DMS114 treated with DMSO at 0.1 percent for 48 hours (cell line): ENCODE measurements around the gene TEAD1.

Source experiments
- DNase-seq: peaks from one replicate; lab custom pipeline; 2025; ENCODE audit not compliant: unreplicated experiment; lab: John Stamatoyannopoulos, UW

The TEAD1 gene

DNA sequence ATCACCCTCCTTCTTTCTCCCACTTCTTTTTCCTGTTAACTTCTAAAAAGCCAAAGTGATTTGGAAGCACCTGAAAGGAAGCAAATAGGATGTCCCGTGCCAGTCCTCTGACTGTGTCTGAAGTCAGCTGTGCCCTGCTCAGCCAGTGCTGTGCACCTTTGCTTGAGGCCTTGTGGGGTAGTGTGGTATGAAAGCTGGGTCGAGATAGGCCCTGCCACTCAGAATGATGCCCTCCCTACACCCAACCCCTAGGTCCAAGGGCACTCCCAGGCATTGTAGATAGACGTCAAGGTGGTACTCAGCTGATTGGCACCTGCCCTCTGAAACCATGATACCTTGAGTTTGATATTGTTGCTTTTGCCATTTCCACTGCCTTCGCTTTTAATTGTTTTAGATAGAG is 251.3 kb downstream of the TEAD1 start:
- DNase-seq = no peak

DNA sequence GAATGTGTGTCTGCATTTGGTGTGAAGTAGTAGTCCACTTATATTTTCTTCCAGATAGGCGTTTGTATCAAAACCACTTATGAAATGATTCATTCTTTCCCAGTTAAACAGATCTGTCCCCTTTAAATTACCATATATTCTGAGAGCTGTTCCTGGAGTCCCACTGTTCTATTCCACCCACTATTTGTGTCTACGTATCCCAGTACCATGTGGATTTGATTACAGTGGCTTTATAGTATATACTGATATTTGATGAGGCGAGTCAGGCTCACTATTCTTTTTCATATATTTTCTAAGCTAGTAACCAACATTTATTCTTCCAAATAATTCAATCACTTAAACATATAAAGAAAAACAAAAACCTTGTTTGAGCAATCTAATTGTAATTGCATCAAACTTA is 253.0 kb downstream of the TEAD1 start:
- no peak for DNase-seq

DNA sequence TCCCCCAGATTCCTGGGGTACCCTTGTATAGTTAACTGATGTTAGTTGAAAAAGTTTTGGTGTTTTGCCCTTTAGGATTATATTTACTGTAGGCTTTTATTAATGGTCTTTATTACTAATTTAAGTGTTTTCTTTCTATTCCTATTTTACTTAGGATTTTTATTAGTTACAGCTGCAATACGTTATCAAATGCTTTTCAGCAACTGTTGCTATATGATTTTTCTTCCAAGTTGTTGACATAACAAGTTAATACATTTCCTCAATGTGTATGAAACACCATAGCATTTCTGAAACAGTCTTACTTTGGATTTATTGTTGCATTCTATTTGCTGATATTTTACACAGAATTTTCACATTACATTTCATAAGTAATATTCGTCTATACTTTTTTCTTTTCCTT is 253.7 kb downstream of the TEAD1 start:
- DNase-seq = no peak

DNA sequence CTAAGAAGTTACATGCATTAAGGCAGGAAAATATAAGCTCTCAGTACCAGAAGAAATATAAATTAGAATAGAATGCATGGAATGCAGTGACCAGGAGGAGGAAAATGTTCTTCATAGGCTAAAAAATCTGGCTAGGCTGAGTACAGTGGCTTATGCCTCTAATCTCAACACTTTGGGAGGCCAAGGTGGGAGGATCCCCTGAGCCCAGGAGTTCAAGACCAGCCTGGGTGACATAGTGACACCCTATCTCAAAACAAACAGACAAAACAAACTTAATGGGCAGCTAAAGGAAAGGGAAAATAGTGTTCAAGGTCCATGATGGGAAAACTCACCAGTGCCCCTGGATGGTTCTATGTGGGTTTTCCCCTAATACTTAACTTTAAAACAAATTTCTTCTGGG is 256.6 kb downstream of the TEAD1 start:
- no peak for DNase-seq

DNA sequence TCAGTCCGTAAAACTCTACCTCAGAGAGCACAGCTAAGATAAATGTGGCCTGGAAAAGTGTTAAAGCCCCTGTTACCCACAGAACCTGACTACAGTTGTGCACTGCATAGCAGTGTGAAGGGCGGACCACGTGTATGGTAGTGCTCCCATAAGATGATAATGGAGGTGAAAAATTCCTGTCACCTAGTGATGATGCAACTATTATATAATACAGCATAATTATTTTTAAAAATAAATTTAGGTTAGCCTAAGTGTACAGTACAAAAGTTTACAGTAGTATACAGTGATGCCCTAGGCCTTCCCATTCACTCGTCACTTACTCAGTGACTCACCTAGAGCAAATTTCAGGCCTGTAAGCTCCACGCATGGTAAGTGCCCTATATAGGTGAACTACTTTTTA is 258.3 kb downstream of the TEAD1 start:
- DNase-seq = no peak

DNA sequence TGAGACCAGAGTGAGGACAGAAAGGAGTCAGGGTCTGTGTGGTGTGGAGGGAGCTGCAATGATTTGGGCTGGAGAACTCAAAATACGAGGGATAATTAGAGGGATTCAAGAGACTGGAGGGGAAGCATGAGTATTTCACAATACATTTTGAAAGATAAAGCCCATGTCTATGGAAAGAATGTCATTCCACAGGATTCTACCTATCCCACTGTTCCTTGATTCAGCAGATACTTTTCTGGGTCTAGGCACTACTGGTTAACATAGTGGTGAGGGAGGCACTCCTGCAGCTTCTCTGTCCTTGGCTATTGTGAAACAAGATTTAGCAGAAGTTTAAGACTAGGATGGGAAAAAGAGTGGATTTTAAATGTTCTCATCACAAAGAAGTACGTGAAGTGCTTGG is 262.0 kb downstream of the TEAD1 start:
- no peak for DNase-seq

DNA sequence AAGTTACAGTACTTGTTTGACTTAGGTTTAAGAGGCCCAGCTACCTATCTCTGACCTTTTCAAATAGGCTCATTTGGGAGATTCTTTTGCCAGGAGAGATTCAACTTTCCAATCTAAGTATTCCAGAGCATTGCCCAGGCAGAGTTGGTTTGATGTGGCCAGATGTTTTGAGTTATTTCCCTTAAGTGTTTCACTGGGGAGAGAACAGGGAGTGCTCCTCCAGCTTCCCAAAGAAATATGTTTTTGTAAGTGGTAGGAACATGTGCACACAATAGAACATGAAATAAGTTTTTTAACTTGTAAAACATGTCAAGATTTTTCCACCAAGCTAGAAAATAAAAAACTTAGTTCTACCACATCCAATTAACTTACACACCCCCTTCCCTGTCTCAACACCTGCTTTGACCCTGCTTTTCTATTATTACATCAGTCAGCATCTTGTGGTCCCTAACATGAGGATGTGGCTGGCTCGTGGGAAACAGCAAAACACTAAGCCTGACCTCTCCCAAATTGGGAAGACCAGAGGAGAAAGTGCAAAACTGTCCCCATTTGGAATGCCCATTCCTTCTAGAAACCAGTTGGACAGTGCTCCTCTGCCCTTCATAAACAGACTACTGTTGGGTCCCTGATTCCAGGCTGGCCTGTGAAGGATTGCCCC is 264.5 kb downstream of the TEAD1 start:
- DNase-seq = no peak

DNA sequence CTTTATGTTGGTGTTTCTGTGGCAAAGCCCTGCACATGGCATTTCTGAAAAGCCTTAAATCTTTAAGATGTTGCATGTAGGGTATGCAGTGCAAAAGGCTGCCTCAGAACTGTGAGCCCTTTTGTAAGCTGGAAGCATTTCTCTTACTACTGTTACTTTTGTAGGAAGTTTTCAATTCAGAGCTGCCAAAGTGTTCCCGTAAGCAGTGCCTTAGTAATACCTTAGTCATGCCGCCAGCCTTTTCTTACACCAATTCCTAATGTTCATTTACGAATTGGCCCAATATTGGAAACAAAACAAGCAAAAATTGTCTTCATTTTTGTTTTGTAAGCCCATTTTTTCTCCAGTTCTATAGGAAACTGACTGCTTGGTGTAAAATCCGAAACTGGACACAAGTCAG is 267.4 kb downstream of the TEAD1 start:
- DNase-seq = no peak

DNA sequence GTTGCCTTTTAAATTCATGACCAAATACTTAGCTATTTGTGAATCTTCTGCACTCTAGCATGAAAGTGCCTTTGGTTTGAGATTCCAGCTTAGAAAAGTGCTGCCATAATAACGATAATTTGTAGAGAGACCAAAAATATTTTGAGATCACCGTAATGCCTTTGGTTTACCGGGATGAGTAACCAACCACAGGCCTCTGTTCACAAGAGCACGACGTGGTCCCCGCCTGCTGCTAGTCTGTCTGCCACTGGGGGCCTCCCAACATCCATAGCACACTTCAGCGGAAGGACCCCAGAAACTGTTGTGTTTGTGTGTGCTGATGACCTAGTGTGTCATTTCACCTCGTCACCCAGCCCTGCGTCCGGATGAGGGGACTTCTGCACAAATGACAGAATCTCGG is 267.9 kb downstream of the TEAD1 start:
- no peak for DNase-seq

DNA sequence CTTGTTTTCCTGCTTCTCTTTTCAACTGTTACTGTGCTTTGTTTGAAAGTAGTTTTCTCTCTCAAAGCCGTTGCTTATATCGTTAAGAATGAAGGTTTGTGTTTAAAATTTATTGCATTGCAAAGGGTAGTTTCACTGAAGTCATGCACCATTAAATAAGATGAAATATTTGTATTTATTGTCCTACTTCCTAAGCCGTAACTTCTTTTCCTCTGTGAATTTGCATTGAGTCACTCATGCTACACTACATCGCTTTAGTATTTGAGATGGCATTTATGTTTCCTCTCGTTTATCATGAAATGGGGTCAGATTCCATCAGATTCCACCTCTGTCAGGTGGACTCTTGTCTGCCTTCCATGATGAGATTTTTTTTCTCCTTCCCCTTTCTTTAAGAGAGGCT is 269.1 kb downstream of the TEAD1 start:
- DNase-seq = no peak

DNA sequence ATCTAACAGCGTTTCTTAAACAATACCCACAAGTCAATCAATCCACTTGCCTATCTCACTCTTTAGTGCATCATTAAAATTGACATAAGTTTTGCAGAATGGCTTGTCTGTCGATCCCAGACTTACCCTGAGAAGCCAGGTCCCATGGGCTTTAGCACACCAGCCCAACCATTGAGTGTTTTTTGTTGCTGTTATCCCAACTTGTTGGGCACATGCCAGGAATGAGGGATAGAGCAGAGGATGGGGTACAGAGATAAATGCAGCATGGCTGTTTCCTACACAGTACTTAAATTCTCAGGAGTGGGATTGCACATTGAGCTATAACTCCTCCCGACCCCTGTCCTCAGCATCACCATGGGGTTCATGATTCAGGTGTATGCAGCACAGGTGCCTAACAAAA is 270.7 kb downstream of the TEAD1 start:
- DNase-seq = no peak

DNA sequence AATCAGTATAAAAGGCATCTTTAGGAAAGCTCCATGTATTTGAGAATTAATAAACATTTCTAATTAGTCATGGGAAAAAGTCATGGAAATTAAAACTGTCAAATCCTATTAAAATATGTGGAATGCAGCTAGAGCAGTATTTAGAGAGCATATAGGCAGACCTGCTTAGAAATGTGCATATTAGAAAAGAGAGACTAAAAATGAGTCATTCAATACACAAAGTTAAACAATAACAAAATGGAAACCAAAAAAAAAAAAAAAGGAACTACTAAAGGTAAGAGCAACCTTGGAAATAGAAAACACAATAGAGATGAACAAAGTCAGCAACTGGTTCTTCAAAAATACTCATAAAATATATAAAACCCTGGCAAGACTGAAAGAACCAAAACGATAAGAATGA is 275.2 kb downstream of the TEAD1 start:
- no peak for DNase-seq

DNA sequence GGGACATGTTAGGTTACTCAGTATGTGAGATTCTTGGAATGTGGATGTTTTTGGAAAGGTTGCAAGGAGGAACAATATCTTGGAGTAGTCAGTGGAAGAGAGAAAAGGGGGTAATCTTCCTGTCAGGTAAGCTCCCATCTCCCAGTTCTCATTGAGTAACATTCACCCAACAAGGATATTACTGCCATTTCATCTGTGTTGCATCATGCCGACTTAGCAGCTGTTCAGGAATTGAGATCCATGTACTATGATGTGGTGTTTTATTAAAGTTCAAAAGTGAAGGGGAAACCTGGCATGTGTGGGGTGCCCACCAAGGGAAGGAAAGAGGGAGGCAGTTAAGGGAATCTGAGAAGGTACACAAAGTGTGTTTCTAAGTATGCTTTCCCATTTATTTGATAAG is 276.4 kb downstream of the TEAD1 start:
- DNase-seq = no peak

DNA sequence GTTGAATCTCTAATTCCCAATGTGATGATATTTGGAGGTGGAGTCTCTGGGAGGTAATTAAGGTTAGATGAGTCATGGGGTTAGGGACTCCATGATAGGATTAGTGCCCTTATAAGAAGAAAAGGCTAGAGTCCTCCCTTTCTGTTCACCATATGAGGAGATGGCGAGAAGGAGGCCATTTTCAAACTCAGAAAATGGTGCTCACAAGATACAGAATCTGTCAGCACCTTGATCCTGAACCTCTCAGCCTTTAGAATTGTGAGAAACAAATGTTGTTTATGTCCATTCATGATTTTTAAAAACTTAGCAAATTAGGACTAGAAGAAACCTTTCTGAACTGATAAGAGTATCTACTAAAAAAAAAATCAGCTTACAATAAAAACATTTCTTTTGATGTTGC is 277.2 kb downstream of the TEAD1 start:
- no peak for DNase-seq

DNA sequence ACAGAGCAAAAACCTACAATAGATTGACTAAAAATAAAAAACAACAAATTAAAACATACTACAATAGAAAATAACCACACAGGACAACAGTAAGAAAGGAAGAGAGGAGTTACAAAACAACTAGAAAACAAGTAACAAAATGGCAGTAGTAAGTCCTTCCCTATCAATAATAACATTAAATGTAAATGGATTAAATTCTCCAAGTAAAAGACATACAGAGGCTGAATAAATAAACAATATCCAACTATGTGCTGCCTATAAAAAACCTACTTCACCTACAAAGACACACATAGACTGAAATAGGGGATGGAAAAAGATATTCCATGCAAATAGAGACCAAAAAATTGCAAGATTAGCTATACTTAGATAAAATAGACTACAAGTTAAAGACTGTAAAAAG is 277.9 kb downstream of the TEAD1 start:
- DNase-seq = no peak

DNA sequence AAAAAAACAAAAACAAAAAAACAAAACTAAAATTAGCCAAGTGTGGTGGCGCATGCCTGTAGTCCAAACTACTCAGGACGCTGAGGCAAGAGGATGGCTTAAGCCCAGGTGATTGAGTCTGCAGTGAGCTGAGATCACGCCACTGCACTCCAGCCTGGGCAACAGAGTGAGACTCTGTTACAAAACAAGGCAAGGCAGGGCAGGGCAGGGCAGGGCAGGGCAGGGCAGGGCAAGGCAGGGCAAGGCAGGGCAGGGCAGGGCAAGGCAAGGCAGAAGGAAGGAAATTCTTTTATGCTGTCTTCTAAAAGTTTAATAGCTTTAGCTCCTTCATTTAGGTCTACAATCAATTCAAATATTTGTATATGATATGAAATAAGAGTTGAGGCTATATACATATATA is 284.8 kb downstream of the TEAD1 start:
- no peak for DNase-seq

DNA sequence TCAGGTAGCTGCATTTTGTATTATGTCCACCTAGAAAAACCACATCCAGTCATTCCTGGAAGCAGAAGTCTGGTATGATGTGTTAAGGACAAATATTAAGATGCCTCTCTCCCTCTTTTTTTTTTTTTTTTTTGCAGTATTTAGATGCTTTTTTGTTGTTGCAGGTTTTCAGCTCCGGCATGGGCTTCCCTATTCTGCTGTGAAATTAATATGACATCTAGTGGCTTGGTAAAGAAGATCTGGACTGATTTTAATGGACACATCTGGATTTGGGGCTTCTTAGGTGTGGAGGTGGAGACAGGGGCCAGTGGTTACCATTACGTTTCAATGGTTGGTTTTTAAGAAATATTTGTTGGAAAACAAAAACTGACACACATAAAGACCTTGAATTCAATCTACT is 287.4 kb downstream of the TEAD1 start:
- no peak for DNase-seq

DNA sequence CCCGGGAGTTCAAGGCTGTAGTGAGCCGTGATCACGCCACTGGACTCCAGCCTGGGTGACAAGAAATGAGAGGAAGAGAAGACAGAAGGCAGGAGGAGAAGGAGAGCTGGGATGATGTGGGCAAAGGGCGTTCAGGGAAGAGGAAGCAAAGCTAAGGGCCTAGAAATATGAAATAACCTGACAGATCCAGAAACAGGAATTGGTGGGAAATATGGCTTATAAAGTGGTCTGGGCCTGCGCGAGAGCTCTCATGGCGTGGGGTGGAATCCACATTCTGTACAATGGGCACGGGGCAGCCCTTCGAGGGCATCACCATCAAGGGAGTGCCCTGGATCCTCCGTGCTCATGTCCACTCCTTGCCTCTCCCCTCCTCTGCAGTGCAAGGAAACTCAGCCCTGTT is 288.1 kb downstream of the TEAD1 start:
- no peak for DNase-seq

DNA sequence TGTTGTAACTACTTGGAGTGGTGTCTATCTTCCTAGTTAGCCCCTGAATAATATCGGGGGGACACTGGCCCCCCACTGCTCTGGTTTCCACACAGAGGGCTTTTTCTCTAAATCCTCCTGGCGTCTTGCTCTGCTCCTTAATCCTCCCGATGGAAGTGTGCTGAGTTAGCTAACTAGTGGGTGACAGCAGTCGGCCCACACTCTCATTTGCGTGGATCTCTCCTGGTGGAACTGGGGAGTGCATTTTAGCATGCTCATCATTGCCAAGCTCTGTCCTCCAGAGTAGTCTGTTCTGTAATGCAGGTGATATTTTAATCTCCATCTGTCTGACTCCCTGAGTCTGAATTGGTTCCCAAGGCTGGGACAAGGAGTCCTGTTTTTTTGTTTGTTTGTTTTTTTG is 288.8 kb downstream of the TEAD1 start:
- no peak for DNase-seq

DNA sequence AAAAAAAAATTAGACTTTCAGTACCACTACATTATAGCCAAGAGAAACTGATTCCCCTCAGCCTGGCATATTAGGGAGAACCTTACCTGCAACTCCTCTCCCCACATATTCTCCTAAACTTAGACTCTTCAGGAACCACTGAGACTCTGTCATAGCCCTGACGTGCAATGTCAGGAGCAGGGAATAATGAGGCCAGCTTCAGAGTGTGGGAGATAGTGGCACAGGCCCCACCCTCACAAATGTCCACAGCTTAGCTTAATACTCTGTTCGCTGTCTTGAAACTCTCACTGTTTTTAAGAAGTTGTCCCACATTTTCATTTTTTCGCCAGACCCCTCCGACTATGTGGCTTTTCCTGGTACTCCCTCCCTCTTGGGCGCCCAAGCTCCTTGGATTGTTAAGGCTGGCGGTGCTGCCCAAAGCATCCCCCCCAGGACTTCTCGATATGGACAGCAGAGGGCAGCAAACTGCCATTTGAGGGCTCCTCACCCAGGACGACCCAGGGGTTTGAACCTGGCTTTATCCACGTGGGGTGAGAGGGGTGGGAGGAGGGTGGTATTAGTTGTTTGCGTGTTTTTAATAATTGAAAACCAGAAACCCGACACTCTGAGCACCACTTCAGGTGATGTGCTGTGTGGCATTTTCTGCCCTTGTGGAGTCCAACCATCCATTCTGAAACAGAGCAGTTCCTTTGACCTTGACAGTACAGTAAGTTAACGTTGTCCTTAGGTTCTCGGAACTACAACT is 289.7 kb downstream of the TEAD1 start:
- peak; percentile 41 for DNase-seq

DNA sequence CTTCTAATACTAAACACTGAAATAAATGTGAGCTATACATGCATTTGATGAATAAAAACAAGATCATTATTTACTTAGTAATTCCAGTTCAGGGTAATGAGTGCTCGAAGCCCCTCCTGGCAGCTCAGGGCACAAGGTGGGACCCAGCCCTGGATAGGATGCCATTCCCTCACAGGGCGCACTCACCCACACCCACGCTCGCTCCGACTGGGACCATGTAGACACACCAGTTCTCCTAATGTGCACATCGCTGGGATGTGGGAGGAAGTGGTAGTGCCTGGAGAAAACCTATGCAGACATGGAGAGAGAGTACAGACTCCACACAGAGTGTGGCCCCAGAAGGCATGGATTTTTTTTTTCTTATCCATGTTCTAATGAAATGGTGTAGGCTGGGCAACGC is 290.4 kb downstream of the TEAD1 start:
- DNase-seq = no peak

DNA sequence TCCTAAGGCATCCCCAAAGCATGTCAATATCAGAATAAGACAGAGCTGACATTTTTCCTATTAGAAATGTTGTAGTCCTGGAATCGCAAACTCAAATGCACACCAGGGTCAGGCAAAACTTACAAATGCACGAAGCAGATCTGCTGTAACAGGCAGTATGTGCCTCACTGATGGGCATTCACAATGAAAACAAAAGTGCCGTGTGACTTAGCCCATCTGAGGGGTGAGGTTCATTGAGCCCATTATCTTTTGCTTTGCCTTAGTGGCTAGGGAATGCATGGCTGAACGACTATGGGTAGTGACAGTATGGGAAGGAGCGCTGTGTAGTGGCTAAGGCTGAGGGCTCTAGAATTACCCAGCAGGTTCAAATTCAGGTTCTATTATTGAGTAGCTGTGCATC is 291.8 kb downstream of the TEAD1 start:
- DNase-seq = no peak

DNA sequence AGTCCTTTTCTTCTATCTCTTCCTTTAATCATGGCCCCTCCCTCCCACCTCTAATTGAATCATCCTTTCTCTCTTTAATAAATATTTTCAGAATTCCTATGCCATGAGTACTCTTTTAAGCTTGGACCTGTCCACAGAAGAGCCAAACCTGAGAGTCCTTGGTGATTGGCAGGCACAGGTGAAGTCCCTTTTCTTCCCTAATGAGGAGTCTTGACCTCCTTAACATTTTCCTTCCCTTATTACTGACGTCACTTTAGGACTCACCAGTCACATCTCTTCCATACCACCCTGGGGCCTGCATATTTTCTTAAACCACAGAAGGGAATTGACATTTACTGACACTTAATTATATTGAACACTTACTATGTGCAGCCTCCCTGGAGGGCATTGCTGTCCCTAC is 293.9 kb downstream of the TEAD1 start:
- DNase-seq = no peak
